Measurements from ENCODE around the gene GAS1.

GRCh38 chr9:86985132-86985647, 37.9 kb upstream of the GAS1 start:
- no peak for TF ChIP-seq CTCF (IDR thresholded peaks at IDR 0.05)
- TF ChIP-seq EZH2 (IDR thresholded peaks at IDR 0.05; ENCODE audit: borderline replicate concordance, insufficient read depth, low read depth, low read length, poor library complexity, severe bottlenecking), result no peak

Data from B cell (primary cell).